ENCODE results near the gene SPINT2.

Gene SPINT2

DNA sequence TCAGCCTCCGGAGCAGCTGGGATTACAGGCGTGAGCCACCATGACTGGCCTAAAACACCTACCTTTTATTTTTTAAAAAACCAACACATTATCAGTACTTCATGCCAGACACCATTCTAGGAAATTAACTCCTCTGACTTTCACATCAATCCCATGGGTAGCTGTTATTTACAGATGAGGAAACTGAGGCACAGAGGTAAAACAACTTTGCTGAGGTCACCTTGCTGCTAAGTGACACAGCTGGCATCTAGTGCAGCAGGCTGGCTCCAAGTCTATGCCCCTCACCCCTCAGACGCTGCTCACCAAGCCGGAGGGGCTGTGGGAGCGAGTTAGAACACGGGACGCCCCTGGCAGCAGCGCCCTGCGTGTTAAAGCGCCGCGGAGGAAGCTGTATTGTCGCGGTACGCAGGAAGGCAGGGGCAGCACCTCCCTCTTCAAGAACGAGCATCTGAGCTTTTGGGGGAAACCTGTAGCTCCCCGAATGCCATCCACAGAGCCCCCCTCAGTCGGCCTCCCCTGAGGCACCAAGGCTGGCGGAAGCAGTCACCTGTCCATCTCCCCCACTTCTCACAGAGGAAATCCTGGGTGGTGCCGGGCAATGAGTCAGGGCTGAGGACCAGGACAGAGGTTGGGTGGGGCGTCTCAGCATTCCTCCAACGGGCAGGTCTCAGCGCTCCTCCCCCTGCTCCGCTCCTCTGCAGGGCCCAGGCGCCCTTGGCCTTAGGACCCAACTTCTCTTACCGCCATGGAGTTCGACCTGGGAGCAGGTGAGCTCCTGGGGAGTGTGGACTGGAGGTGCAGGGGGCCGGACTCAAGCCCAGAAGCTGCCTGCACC, 39.4 kb downstream of the SPINT2 start, which contains the start of gene C19orf33:
TSS of gene C19orf33 (plus strand) at position 735 of the 835 bp plus-strand sequence. CDS start at position 746, 11 bp downstream.
- no peak for DNase-seq

DNA sequence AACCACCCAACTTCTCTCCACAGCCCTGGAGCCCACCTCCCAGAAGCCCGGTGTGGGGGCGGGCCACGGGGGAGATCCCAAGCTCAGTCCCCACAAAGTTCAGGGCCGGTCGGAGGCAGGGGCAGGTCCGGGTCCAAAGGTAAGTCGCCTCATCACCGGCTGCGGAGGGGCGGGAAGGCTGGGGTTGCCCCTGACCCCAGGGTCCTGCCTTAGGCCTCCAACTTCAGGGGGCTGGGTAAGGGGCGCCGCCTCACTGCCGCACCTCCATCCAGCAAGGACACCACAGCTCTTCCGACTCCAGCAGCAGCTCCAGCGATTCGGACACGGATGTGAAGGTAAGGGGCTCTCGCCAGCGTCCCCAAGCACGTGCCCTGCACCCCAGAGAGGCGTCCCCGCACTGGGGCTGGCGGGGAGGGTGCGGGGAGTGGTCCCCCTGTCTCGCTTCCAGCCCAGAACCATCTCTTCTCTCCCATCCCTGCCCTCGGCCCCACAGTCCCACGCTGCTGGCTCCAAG, 40.0 kb downstream of the SPINT2 start:
- no peak for DNase-seq

- no peak for DNase-seq
Observed at GRCh38 chr19:38304866-38305429, 40.6 kb downstream of the SPINT2 start.

DNA sequence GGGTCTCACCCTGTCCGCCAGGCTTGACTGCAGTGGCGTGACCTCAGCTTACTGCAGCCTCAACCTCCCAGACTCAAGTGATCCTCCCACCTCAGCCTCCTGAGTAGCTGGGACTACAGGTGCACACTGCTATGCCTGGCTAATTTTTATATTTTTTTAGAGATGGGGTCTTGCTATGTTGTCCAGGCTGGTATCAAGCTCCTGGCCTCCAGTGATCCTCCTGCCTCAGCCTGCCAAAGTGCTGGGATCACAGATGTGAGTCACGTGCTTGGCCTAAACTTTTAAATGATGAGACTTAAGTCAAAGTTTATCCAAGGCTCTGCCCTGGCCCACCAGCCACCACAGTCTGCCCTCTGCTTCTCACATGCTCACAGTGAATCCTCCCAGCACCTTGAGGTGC, 41.9 kb downstream of the SPINT2 start:
- DNase-seq = no peak

DNA sequence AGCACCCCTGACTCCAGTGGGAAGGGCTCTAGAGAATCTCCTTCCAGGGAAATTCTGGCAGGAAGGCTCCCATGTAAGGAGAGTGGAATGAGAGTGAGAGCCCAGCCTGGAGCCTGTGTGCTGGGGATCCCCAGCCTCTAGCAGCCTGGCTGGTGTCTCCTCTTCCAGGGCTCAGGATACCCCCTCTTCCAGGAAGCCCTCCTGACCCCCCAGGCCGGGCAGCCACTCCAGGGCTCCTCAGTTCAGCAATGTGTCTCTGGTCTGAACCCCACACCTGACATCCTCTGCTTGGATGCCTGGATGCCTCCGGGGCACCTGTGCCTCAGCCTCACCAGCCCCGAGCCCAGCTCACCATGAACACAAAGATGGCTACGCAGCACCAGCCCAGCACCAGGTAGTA, 42.7 kb downstream of the SPINT2 start:
- DNase-seq = no peak

DNA sequence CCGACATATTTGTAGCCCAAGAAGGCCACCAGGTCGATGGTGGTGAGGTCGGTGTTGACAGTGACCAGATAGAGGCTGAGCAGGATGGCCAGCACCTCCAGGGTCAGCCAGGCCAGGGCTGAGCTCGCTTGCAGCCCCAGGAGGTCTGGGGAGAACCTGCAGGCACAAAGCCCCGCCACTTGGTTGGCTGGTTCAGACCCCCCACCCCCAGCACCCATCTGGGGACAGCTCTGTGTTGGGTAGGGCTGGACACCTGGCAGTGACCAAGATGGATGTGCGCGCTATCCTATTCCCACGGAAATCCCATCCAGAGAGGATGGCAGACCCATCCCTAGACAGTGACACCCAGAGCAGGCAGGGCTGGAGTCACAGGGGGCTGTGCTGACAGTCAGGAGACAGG, 43.2 kb downstream of the SPINT2 start:
- no peak for DNase-seq

- no peak for DNase-seq
Observed at GRCh38 chr19:38308006-38308766, 43.8 kb downstream of the SPINT2 start.

GRCh38 chr19:38308926-38309614, 44.7 kb downstream of the SPINT2 start:
- no peak for DNase-seq

GRCh38 chr19:38309615-38310278, 45.4 kb downstream of the SPINT2 start:
- no peak for DNase-seq

DNA sequence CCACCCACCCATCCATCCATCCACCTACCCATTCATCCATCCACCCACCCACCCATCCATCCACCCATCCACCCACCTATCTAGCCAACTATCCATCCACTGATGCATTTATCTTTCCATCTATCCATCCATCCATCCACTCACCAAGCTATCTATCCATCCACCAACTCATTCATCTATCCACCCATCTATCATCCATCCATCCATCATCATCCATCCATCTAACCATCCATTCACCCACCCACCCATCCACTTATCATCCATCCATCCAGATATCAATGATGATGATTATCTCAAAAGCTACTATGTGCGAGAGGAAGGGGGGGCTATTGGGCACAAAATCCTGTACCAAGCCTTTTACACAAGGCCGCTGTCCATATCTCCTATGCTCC, 45.9 kb downstream of the SPINT2 start:
- DNase-seq = no peak

DNA sequence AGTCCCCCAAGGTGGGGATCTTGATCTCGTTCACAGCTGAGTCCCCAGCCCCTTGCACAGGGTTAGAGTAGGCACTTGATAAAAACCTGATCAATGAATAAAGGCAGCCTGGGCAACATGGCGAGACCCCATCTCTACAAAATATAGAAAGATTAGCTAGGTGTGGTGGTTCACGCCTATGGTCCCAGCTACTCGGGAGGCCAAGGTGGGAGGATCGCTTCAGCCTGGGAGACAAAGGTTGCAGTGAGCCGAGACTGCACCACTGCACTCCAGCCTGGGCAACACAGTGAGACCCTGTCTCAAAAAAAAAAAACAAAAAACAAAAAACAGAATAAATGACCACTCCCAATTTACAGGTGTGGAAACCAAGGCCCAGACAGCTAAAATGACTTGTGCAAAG, 46.6 kb downstream of the SPINT2 start:
- no peak for DNase-seq

DNA sequence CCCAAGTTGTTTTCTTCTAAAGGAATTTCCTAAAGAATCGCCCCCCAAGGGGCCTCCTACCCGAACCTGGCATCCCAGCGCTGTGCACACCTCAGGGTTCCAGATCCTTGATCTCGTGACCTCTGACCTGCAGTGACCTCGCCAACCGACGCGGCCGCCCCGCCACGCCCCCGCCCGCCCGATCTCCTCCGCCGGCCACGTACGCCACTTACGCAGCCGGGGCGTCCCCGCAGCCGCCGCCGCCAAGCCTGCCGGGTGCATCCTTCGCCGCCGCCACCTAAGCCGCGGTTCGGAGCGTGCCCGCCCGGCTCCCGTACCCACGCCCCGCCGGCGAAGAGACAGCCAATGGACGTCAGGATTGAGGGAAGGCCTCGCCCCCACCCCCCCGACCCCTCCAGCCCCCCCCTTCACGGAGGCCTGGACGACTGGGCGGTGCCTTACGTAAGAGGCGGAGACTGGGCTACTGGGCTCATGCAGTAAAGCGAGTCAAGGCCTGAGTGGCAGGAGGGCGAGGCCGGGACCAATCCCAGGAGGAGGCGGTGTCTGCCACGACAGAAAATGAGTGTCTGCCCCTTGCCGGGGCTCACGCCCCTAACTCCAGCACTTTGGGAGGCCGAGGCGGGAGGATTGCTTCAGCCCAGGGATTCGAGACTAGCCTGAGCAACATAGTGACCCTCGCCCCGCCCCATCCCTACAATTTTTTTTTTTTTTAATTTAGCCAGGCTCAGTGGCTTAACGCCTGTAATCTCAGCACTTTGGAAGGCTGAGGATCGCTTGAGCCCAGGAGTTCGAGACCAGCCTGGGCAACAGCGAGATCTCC, 51.5 kb downstream of the SPINT2 start, which contains the start of gene YIF1B:
TSS of gene YIF1B (minus strand) at position 291 of the 820 bp plus-strand sequence. CDS start at position 261, 30 bp downstream.
- peak; percentile 87 to 97 (median 90) for DNase-seq

GRCh38 chr19:38316477-38317067, 52.2 kb downstream of the SPINT2 start:
- no peak for DNase-seq

GRCh38 chr19:38317104-38317612, 52.8 kb downstream of the SPINT2 start:
- peak in 2 of 4 experiments; percentile 6 to 8 for DNase-seq

GRCh38 chr19:38318660-38319059, 54.3 kb downstream of the SPINT2 start:
- no peak for DNase-seq

GRCh38 chr19:38319421-38320258, 55.3 kb downstream of the SPINT2 start, which contains the start of gene KCNK6:
Gene KCNK6, plus strand, starts transcription at chr19:38319845. Its CDS starts 106 bp downstream, at chr19:38319951.
- peak in 3 of 4 experiments; percentile 7 to 23 (median 9) for DNase-seq

DNA sequence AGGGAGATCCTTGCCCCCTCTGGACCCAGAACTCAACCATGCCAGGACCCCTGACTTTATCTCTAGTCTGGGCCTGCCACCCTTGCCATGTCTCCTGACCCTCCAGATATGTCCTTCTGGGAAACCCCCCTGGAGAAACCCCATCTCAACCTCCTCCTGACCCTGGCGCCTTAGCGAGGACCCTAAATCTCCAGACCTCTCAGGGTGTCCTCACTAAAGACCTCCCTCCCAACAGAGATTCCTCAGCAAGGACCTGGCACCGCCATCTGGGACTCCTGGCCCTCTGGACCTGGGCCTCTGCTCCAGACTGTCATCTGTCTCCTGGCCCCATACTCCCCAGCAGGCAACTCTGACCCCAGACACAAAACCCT, 56.6 kb downstream of the SPINT2 start:
- no peak for DNase-seq

- no peak for DNase-seq
Observed at GRCh38 chr19:38321646-38322196, 57.3 kb downstream of the SPINT2 start.

- DNase-seq = no peak
Observed at GRCh38 chr19:38323291-38323690, 58.9 kb downstream of the SPINT2 start.
